ENCODE measurements around the gene ZCCHC7.

Gene ZCCHC7

GRCh38 chr9:37336150-37336549 is 215.8 kb downstream of the ZCCHC7 start:
- no peak for DNase-seq (ENCODE audit: low read depth)

GRCh38 chr9:37337301-37337890 is 217.0 kb downstream of the ZCCHC7 start:
- DNase-seq (ENCODE audit: low read depth): no peak

GRCh38 chr9:37338218-37338617 is 217.8 kb downstream of the ZCCHC7 start:
- no peak for DNase-seq (ENCODE audit: low read depth)

GRCh38 chr9:37339923-37340322 is 219.5 kb downstream of the ZCCHC7 start:
- no peak for DNase-seq (ENCODE audit: low read depth)

- no peak for DNase-seq (ENCODE audit: low read depth)
Observed at GRCh38 chr9:37340961-37341360, 220.6 kb downstream of the ZCCHC7 start.

- DNase-seq (ENCODE audit: low read depth): no peak
Observed at GRCh38 chr9:37341704-37342103, 221.3 kb downstream of the ZCCHC7 start.

GRCh38 chr9:37342493-37342892 is 222.1 kb downstream of the ZCCHC7 start:
- no peak for DNase-seq (ENCODE audit: low read depth)

- no peak for DNase-seq (ENCODE audit: low read depth)
Observed at GRCh38 chr9:37342895-37343294, 222.5 kb downstream of the ZCCHC7 start.

- DNase-seq (ENCODE audit: low read depth): no peak
Observed at GRCh38 chr9:37343724-37344123, 223.3 kb downstream of the ZCCHC7 start.

- no peak for DNase-seq (ENCODE audit: low read depth)
Observed at GRCh38 chr9:37345038-37345437, 224.7 kb downstream of the ZCCHC7 start.

GRCh38 chr9:37348917-37349316 is 228.5 kb downstream of the ZCCHC7 start:
- DNase-seq (ENCODE audit: low read depth): no peak

- DNase-seq (ENCODE audit: low read depth): peak; percentile 93
Observed at GRCh38 chr9:37350486-37351190, 230.3 kb downstream of the ZCCHC7 start.

- peak; percentile 20 for DNase-seq (ENCODE audit: low read depth)
Observed at GRCh38 chr9:37353791-37354190, 233.4 kb downstream of the ZCCHC7 start.

GRCh38 chr9:37362430-37362829 is 242.1 kb downstream of the ZCCHC7 start:
- DNase-seq (ENCODE audit: low read depth): no peak

- no peak for DNase-seq (ENCODE audit: low read depth)
Observed at GRCh38 chr9:37363124-37363523, 242.8 kb downstream of the ZCCHC7 start.

GRCh38 chr9:37364136-37364535 is 243.8 kb downstream of the ZCCHC7 start:
- no peak for DNase-seq (ENCODE audit: low read depth)

GRCh38 chr9:37364751-37365360 is 244.5 kb downstream of the ZCCHC7 start:
- DNase-seq (ENCODE audit: low read depth): no peak

GRCh38 chr9:37369671-37370070 is 249.3 kb downstream of the ZCCHC7 start:
- DNase-seq (ENCODE audit: low read depth): no peak

- DNase-seq (ENCODE audit: low read depth): no peak
Observed at GRCh38 chr9:37370282-37370681, 249.9 kb downstream of the ZCCHC7 start.

- DNase-seq (ENCODE audit: low read depth): no peak
Observed at GRCh38 chr9:37370968-37371563, 250.7 kb downstream of the ZCCHC7 start.

GRCh38 chr9:37371565-37372464 is 251.4 kb downstream of the ZCCHC7 start:
- peak; percentile 70 for DNase-seq (ENCODE audit: low read depth)

GRCh38 chr9:37372839-37373238 is 252.5 kb downstream of the ZCCHC7 start:
- no peak for DNase-seq (ENCODE audit: low read depth)
